GM19438 (cell line): ENCODE results near the gene SMC3.

Source experiments
- ATAC-seq: cut with Tn5 transposase; IDR thresholded peaks from one replicate; pipeline ENCODE4 v1.9.1; 2021; ENCODE audit warnings: low read depth; ENCODE audit not compliant: unreplicated experiment

The SMC3 gene

GRCh38 chr10:110544958-110545537 is 22.4 kb upstream of the SMC3 start:
- ATAC-seq: no peak

GRCh38 chr10:110546077-110546476 is 21.4 kb upstream of the SMC3 start:
- ATAC-seq: no peak

- no peak for ATAC-seq
Measured at GRCh38 chr10:110546499-110547110, 20.9 kb upstream of the SMC3 start.

GRCh38 chr10:110547139-110547761 is 20.2 kb upstream of the SMC3 start:
- no peak for ATAC-seq

DNA sequence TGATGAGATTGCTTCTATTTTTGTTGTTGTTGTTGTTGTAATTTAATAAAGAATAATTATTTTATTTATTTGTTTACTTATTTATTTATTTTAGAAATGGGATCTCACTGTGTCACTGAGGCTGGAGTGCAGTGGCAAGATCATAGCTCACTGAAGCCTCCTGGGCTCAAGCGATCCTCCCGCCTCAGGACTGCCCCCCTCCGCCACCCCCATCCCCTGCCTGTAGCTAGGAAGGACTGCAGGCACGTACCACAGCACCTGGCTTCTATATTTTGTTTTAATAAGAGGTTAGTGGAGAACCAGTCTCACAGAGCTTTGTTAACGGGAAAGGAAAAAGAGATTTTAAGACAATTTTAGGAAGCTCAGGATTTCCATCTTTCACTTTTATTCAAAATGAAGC is 19.5 kb upstream of the SMC3 start:
- no peak for ATAC-seq

GRCh38 chr10:110549211-110549610 is 18.3 kb upstream of the SMC3 start:
- no peak for ATAC-seq

DNA sequence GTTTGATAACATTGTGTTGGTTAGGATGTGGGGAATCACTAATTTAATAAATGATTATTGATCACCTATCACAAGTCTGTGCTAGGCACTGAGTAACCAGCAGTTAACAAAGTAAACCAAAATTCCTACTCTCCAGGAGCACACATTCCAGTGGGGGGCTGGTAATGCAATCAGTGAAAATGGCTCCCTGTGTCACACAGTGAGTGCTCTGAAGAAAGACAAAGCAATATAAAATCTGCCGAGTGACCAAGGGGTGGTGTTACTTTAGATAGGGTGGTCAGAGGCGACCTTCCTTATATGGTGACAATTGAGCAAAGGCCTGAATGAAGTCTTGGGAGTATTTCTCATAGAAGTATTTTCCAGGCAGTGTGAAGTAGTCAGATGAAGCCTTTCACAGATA is 13.6 kb upstream of the SMC3 start:
- no peak for ATAC-seq

DNA sequence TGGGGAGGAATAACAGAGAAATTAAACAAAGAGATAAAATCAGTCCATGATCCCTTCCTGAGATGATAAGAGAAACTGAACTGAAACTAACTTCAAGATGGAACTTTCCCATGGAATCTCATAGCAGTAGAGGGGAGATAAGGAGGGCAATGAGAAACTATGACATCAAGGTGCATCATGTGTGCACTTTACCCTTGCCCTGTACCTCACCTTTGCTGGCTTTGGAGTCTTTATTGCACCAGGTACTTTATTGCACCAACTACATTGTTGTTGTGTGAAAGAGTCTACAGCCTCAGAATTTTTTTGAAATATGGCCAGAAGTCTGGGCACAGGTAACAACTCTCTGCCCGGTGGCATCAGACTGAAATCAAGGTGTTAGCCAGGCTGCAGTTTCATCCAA is 11.2 kb upstream of the SMC3 start:
- no peak for ATAC-seq

GRCh38 chr10:110556969-110557601 is 10.4 kb upstream of the SMC3 start:
- ATAC-seq: peak; percentile 86

DNA sequence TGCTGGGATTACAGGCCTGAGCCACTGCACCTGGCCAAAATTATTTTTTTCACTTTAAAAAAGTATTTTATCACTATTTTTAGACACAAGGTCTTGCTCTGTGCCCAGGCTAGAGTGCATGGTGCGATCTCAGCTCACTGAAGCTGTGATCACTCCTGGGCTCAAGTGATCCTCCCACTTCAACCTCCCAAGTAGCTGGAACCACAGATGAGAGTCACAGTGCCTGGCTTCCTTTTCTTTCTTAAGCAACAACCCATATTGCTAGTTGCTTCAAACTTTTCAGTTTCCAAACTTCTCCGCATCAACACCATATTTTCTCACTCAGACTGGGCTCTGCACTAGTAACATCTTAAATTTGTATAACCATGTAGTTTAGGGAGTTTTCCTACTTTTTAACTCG is 9.5 kb upstream of the SMC3 start:
- ATAC-seq: no peak

DNA sequence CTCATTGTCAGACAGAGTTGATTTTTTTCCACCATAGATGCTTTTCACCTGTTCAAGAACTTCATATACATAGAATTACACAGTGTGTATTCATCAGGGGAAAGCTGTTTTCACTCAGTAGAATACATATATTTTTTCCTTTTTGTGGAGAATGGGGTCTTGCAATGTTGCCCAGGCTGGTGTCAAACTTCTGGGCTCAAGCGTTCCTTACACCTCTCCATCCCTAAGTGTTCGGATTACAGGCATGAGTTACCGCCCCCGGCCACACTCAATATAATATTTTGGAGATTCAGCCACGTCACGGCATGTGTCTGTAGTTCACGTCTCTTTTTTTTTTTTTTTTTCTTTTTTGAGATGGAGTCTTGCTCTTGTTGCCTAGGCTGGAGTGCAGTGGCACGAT is 7.5 kb upstream of the SMC3 start:
- ATAC-seq: no peak

GRCh38 chr10:110561292-110561691 is 6.2 kb upstream of the SMC3 start:
- no peak for ATAC-seq

DNA sequence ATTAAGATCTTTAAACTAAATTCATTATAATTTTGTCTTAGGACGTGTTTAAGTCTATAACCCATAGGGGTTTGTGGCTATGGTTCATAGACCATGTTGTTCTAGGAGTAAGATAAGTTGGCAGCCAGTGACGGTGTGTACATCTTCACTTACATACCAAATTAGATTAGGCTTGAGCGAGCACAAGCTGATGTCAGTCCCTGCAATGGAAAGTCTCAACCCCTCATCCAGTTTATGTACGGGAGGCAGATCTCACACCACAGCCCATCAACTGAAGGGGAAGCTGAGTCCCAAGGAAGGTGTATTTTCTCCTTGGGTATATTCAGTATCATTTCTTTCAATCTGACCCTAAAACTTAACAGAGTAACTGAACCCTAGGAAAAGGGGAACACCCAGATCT is 5.1 kb upstream of the SMC3 start:
- ATAC-seq: no peak

- no peak for ATAC-seq
Measured at GRCh38 chr10:110563132-110563531, 4.4 kb upstream of the SMC3 start.

DNA sequence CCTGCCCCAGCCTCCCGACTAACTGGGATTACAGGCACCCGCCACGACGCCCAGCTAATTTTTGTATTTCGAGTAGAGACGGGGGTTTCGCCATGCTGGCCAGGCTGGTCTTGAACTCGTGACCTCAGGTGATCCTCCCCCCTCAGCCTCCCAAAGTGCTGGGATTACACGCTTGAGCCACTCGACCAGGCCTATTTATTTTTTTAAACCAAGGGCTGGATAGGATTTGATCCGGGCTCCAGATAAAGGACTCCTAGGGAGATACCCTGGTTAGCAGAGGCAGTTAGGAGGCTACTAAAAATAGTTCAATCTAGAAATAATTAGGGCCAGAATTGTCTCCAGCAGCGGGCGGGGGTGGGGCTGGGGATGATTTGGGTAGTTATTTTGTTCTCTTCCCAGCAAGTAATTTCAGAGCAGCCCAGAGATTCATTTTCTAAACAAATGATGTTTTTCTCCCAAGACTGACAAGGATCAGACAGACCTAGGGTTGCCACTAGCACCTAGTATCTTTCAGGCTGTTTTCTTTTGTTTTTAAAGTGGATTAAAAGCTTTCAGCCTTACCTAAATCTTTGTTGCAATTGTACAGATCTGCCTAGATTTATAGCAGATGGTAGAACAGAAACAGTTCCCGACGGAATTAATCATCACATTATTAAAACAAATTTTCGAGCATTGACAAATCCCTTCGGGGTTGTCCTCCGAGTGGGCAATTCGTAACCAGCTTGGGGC is 859 bp upstream of the SMC3 start:
- no peak for ATAC-seq

GRCh38 chr10:110568055-110568735 is 700 bp downstream of the SMC3 start:
- peak; percentile 27 for ATAC-seq

DNA sequence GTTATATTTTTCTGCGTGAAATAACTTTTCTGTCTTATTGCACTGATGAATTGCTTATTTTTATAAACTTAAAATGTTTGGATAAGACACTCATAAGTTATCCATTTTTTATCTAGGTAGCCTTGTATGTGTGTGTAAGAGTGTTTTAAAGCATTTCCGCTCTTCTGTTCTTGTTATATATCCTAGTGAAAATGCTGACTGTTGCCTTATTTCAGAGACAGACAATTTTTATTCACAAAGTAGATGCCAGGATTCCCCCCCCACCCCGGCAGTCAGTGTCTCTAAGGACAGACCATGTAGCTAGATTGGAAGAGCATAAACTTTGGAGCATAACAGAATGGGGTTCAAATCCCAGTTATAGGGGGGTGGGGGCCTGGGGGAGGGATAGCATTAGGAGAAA is 1.6 kb downstream of the SMC3 start:
- no peak for ATAC-seq

GRCh38 chr10:110569736-110570135 is 2.2 kb downstream of the SMC3 start:
- no peak for ATAC-seq

- ATAC-seq: no peak
Measured at GRCh38 chr10:110571093-110571743, 3.7 kb downstream of the SMC3 start.

- no peak for ATAC-seq
Measured at GRCh38 chr10:110572862-110573261, 5.4 kb downstream of the SMC3 start.
